Measurements from ENCODE around the gene HOXA11. TPM values are rescaled to one million over a fixed set of nuclear protein-coding genes. Genes with fewer than 3 reads are reported as not detected.

HOXA11 gene
- total and polyA plus RNA-seq, 4 donors, result not detected

DNA sequence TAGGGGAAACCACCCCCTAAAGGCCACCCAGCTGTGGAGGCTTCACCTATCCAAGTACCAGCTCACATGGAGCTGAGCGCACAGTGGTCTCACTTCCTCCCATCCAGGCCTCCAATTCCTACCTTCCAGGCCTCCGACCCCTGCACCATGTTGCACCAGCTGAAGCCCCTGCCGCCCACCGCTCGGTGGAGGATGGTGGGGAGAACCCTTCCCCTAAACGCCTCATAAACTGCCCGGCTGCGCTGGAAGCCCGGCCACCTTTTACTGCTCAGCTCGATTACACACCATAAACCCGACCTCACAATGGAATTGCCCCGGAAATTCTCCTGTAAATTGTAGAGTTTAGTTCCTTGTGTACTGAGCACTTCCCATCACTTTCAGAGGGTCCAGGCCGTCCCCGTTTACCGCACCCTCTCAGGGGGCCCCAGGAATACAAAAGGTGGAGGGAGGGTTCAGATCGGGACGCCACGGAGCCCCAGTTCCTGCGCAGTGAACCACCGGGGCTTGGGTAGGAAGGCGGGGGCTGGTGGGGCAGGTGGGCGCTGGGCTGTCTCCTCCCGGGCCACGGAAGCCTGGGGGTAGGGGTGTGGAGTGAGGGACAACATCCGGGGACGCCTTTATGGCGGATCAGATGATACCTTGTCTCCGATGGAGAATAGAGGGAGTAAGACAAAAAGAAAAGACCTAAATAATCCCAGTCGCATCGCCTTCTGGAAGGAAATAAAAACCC lies 27.2 kb downstream of the HOXA11 start:
- 10% methylated on average over 30 of the region's 30 CpGs for WGBS
- TF ChIP-seq JUND (IDR thresholded peaks at IDR 0.05) (no peak), HNF4G (IDR thresholded peaks at IDR 0.05) (no peak), EGR1 (IDR thresholded peaks at IDR 0.05; ENCODE audit: low read depth in 2 of 2) (no peak), TAF1 (conservative IDR thresholded peaks at IDR 0.05) (no peak), GABPA (IDR thresholded peaks at IDR 0.05 in 1 of 2, conservative IDR thresholded peaks at IDR 0.05 in 1 of 2) (no peak), FOXA1 (IDR thresholded peaks at IDR 0.05) (no peak), YY1 (IDR thresholded peaks at IDR 0.05) (no peak), RAD21 (IDR thresholded peaks at IDR 0.05) (no peak), NR2F2 (IDR thresholded peaks at IDR 0.05) (no peak)
- TF ChIP-seq, protein P1, sequence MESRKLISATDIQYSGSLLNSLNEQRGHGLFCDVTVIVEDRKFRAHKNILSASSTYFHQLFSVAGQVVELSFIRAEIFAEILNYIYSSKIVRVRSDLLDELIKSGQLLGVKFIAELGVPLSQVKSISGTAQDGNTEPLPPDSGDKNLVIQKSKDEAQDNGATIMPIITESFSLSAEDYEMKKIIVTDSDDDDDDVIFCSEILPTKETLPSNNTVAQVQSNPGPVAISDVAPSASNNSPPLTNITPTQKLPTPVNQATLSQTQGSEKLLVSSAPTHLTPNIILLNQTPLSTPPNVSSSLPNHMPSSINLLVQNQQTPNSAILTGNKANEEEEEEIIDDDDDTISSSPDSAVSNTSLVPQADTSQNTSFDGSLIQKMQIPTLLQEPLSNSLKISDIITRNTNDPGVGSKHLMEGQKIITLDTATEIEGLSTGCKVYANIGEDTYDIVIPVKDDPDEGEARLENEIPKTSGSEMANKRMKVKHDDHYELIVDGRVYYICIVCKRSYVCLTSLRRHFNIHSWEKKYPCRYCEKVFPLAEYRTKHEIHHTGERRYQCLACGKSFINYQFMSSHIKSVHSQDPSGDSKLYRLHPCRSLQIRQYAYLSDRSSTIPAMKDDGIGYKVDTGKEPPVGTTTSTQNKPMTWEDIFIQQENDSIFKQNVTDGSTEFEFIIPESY (IDR thresholded peaks at IDR 0.05), result no peak
- Histone ChIP-seq H3K4me1 (ENCODE audit: control insufficient read depth in 4 of 4, insufficient read depth in 4 of 4, low read length in 3 of 4) (peaks cover 11 to 30% (median 17%) of the 10 kb centered on the region in 4 donors), H3K9me3 (ENCODE audit: control insufficient read depth in 4 of 4, low read length in 3 of 4) (peaks cover 0 to 5% (median 0%) of the 10 kb centered on the region in 4 donors), H3K36me3 (ENCODE audit: control insufficient read depth in 4 of 4, insufficient read depth in 3 of 4, low read depth in 1 of 4, low read length in 3 of 4) (no peaks in the 10 kb centered on the region), H3K27ac (ENCODE audit: low read depth in 1 of 2, low read length in 2 of 2) (no peak overlapping the region), H3K4me3 (ENCODE audit: low read depth in 1 of 3, low read length in 3 of 3) (no peak overlapping the region), H3K27me3 (ENCODE audit: control insufficient read depth in 4 of 4, insufficient read depth in 4 of 4, low read length in 3 of 4) (peaks cover 15 to 53% (median 32%) of the 10 kb centered on the region in 4 donors), H3K9ac (ENCODE audit: low read depth in 1 of 2, low read length in 2 of 2) (no peak overlapping the region)
- no peak for DNase-seq (ENCODE audit: low spot score)

DNA sequence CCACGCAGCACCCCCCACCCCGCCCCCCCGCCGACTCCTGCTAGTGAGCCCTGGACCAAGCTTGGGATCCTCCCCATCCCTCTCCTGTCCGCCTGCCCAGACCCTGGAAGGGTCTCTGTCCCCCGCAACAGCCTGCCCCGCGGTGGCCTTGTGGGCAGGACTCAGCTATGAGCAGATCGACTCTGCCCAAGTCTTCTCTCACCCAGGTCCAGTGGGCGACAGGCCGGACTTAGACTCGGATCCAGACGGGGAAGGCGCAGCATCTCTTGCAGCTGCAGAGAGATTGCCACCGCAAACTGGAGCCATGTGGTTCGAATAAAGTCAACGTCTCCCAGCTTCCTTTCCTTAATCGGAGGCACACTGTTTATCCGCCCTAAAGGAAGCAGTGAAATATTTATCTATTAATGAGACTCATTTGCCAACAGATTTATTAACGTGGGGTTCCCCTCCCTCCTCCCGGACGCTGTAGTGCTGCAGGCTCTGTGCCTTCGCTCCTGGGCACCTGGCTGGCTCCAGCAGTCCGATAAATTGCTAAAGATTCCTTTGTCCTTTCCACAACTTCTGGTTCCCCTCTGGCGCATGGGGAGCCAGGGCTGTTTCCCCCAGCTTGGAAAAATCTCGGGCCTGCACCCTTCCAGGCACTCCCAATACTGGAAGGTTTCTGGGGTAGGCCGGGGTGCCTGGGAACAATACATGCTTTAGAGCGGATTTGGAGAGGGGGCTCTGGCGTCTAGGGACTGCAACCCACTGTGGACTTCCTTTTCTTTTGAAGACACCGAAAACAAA lies 27.9 kb downstream of the HOXA11 start:
- no peak overlapping the region for H3K27ac ChIP-seq (ENCODE audit: low read depth in 1 of 2, low read length in 2 of 2)
- no peak overlapping the region for H3K4me3 ChIP-seq (ENCODE audit: low read depth in 1 of 3, low read length in 3 of 3)
- H3K4me1 ChIP-seq (ENCODE audit: control insufficient read depth in 4 of 4, insufficient read depth in 4 of 4, low read length in 3 of 4), result peaks cover 16 to 34% (median 19%) of the 10 kb centered on the region in 4 donors
- H3K27me3 ChIP-seq (ENCODE audit: control insufficient read depth in 4 of 4, insufficient read depth in 4 of 4, low read length in 3 of 4), result peaks cover 18 to 56% (median 36%) of the 10 kb centered on the region in 4 donors
- DNase-seq (ENCODE audit: low spot score), result no peak
- no peak overlapping the region for H3K9ac ChIP-seq (ENCODE audit: low read depth in 1 of 2, low read length in 2 of 2)
- H3K9me3 ChIP-seq (ENCODE audit: control insufficient read depth in 4 of 4, low read length in 3 of 4), result peaks cover 0 to 5% (median 0%) of the 10 kb centered on the region in 4 donors
- WGBS, result 9% methylated on average over 30 of the region's 30 CpGs
- no peaks in the 10 kb centered on the region for H3K36me3 ChIP-seq (ENCODE audit: control insufficient read depth in 4 of 4, insufficient read depth in 3 of 4, low read depth in 1 of 4, low read length in 3 of 4)
- no peak for TF ChIP-seq YY1 (IDR thresholded peaks at IDR 0.05)
- TF ChIP-seq HNF4A (conservative IDR thresholded peaks at IDR 0.05), result no peak
- no peak for TF ChIP-seq GABPA (IDR thresholded peaks at IDR 0.05 in 1 of 2, conservative IDR thresholded peaks at IDR 0.05 in 1 of 2)
- no peak for TF ChIP-seq JUND (IDR thresholded peaks at IDR 0.05)
- TF ChIP-seq, protein P1 (IDR thresholded peaks at IDR 0.05), result no peak
- TF ChIP-seq NR2F2 (IDR thresholded peaks at IDR 0.05), result no peak
- TF ChIP-seq, protein P2, sequence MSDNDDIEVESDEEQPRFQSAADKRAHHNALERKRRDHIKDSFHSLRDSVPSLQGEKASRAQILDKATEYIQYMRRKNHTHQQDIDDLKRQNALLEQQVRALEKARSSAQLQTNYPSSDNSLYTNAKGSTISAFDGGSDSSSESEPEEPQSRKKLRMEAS (IDR thresholded peaks at IDR 0.05), result no peak
- no peak for TF ChIP-seq SP1 (IDR thresholded peaks at IDR 0.05)
- TF ChIP-seq, protein P3, sequence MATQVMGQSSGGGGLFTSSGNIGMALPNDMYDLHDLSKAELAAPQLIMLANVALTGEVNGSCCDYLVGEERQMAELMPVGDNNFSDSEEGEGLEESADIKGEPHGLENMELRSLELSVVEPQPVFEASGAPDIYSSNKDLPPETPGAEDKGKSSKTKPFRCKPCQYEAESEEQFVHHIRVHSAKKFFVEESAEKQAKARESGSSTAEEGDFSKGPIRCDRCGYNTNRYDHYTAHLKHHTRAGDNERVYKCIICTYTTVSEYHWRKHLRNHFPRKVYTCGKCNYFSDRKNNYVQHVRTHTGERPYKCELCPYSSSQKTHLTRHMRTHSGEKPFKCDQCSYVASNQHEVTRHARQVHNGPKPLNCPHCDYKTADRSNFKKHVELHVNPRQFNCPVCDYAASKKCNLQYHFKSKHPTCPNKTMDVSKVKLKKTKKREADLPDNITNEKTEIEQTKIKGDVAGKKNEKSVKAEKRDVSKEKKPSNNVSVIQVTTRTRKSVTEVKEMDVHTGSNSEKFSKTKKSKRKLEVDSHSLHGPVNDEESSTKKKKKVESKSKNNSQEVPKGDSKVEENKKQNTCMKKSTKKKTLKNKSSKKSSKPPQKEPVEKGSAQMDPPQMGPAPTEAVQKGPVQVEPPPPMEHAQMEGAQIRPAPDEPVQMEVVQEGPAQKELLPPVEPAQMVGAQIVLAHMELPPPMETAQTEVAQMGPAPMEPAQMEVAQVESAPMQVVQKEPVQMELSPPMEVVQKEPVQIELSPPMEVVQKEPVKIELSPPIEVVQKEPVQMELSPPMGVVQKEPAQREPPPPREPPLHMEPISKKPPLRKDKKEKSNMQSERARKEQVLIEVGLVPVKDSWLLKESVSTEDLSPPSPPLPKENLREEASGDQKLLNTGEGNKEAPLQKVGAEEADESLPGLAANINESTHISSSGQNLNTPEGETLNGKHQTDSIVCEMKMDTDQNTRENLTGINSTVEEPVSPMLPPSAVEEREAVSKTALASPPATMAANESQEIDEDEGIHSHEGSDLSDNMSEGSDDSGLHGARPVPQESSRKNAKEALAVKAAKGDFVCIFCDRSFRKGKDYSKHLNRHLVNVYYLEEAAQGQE (IDR thresholded peaks at IDR 0.05), result no peak
- TF ChIP-seq, protein P4, sequence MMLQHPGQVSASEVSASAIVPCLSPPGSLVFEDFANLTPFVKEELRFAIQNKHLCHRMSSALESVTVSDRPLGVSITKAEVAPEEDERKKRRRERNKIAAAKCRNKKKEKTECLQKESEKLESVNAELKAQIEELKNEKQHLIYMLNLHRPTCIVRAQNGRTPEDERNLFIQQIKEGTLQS (IDR thresholded peaks at IDR 0.05), result no peak
- TF ChIP-seq HNF4G (IDR thresholded peaks at IDR 0.05), result no peak
- no peak for TF ChIP-seq RAD21 (IDR thresholded peaks at IDR 0.05)
- TF ChIP-seq, protein P5, sequence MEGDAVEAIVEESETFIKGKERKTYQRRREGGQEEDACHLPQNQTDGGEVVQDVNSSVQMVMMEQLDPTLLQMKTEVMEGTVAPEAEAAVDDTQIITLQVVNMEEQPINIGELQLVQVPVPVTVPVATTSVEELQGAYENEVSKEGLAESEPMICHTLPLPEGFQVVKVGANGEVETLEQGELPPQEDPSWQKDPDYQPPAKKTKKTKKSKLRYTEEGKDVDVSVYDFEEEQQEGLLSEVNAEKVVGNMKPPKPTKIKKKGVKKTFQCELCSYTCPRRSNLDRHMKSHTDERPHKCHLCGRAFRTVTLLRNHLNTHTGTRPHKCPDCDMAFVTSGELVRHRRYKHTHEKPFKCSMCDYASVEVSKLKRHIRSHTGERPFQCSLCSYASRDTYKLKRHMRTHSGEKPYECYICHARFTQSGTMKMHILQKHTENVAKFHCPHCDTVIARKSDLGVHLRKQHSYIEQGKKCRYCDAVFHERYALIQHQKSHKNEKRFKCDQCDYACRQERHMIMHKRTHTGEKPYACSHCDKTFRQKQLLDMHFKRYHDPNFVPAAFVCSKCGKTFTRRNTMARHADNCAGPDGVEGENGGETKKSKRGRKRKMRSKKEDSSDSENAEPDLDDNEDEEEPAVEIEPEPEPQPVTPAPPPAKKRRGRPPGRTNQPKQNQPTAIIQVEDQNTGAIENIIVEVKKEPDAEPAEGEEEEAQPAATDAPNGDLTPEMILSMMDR (IDR thresholded peaks at IDR 0.05; ENCODE audit: low read depth, low read length, missing input control), result no peak
- TF ChIP-seq RXRA (IDR thresholded peaks at IDR 0.05), result no peak
- no peak for TF ChIP-seq EGR1 (IDR thresholded peaks at IDR 0.05; ENCODE audit: low read depth in 2 of 2)
- no peak for TF ChIP-seq TAF1 (conservative IDR thresholded peaks at IDR 0.05)
